Fibroblast of lung (primary cell): ENCODE results near the gene EFNA5.

Source experiments
- CTCF ChIP-seq, 2 donors: IDR thresholded peaks in 1 of 2; conservative IDR thresholded peaks in 1 of 2; 1 replicate in 1 of 2; 2 replicates in 1 of 2; pipeline ENCODE4 v1.5.1; 2011 to 2012; ENCODE audit warnings: low read length in 2 of 2, control low read depth in 1 of 2, inconsistent platforms in 1 of 2, low read depth in 1 of 2, mild to moderate bottlenecking in 1 of 2
- EZH2 ChIP-seq: IDR thresholded peaks from 2 replicates; pipeline ENCODE4 v1.5.1; 2012; ENCODE audit warnings: low read length, control low read depth, mild to moderate bottlenecking; ENCODE audit errors: missing control alignments

GRCh38 chr5:107486489-107486888 is 184.2 kb downstream of the EFNA5 start:
- no peak for TF ChIP-seq CTCF (conservative IDR thresholded peaks at IDR 0.05 in 1 of 2, IDR thresholded peaks at IDR 0.05 in 1 of 2; ENCODE audit: low read depth in 1 of 2, low read length in 2 of 2)
- no peak for TF ChIP-seq EZH2
